GM23338 (cell line): ENCODE results near the gene IRF2BP1. TPM values are rescaled to one million over a fixed set of nuclear protein-coding genes. Genes with fewer than 3 reads are reported as not detected.

Experiments used
- ATAC-seq: fragments of 200-7000 bp; cut with Tn5 transposase; 3 replicates; pipeline ENCODE4 v1.9.1; 2020
- DNase-seq: peaks from one replicate; pipeline ENCODE4 v3.0.0-alpha.2; 2015; ENCODE audit warnings: low spot score
- H2AFZ ChIP-seq: fragments of 200-600 bp; sonication (generic); 2 replicates; pipeline ENCODE4 v1.8.0; 2016; ENCODE audit warnings: antibody characterized with exemption, mild to moderate bottlenecking, moderate library complexity
- H3F3A ChIP-seq: fragments of 200-600 bp; sonication (generic); replicated peaks from 2 replicates; pipeline ENCODE4 v1.8.0; 2017; ENCODE audit warnings: antibody characterized with exemption, mixed run types, low read depth
- H3K27ac ChIP-seq: fragments of 200-600 bp; sonication (generic); 2 replicates; pipeline ENCODE4 v1.6.1; 2016; ENCODE audit warnings: low read depth
- H3K27me3 ChIP-seq: fragments of 200-600 bp; sonication (generic); 2 replicates; pipeline ENCODE4 v1.8.0; 2016; ENCODE audit warnings: mild to moderate bottlenecking, mixed run types, moderate library complexity; ENCODE audit not compliant: insufficient read depth
- H3K36me3 ChIP-seq: fragments of 200-600 bp; sonication (generic); 2 replicates; pipeline ENCODE4 v1.8.0; 2016; ENCODE audit warnings: mild to moderate bottlenecking; ENCODE audit not compliant: insufficient read depth
- H3K4me1 ChIP-seq: fragments of 200-600 bp; sonication (generic); 2 replicates; pipeline ENCODE4 v1.8.0; 2016; ENCODE audit warnings: mild to moderate bottlenecking, moderate library complexity; ENCODE audit not compliant: insufficient read depth
- H3K4me2 ChIP-seq: fragments of 200-600 bp; sonication (generic); 2 replicates; pipeline ENCODE4 v1.7.1; 2017; ENCODE audit warnings: mixed run types
- H3K4me3 ChIP-seq: fragments of 200-600 bp; sonication (generic); 2 replicates; pipeline ENCODE4 v1.6.1; 2016; ENCODE audit warnings: mixed run types
- H3K79me2 ChIP-seq: fragments of 200-600 bp; sonication (generic); replicated peaks from 2 replicates; pipeline ENCODE4 v1.8.0; 2017; ENCODE audit warnings: mild to moderate bottlenecking; ENCODE audit not compliant: insufficient read depth
- H3K9me2 ChIP-seq: fragments of 200-600 bp; sonication (generic); 2 replicates; pipeline ENCODE4 v1.8.0; 2017; ENCODE audit not compliant: insufficient read depth
- H4K20me1 ChIP-seq: fragments of 200-600 bp; sonication (generic); replicated peaks from 2 replicates; pipeline ENCODE4 v1.8.0; 2017; ENCODE audit warnings: mild to moderate bottlenecking; ENCODE audit not compliant: insufficient read depth
- H3K27ac Mint-ChIP-seq: 2 replicates; pipeline ENCODE4 v1.8.0; 2020; ENCODE audit warnings: inconsistent platforms, mild to moderate bottlenecking, moderate library complexity, mixed read lengths
- H3K27me3 Mint-ChIP-seq: 3 replicates; pipeline ENCODE4 v1.8.0; 2022; ENCODE audit warnings: low read depth, mild to moderate bottlenecking, moderate library complexity, mixed read lengths, inconsistent platforms; ENCODE audit not compliant: insufficient read depth, poor library complexity
- H3K36me3 Mint-ChIP-seq: 3 replicates; pipeline ENCODE4 v1.8.0; 2021; ENCODE audit warnings: low read depth, mild to moderate bottlenecking, inconsistent platforms, moderate library complexity, mixed read lengths
- H3K4me1 Mint-ChIP-seq: 3 replicates; pipeline ENCODE4 v1.8.0; 2020; ENCODE audit warnings: mild to moderate bottlenecking, inconsistent platforms, mixed read lengths
- H3K4me3 Mint-ChIP-seq: 3 replicates; pipeline ENCODE4 v1.8.0; 2021; ENCODE audit warnings: moderate library complexity, mild to moderate bottlenecking, inconsistent platforms, mixed read lengths
- H3K9me3 Mint-ChIP-seq: 3 replicates; pipeline ENCODE4 v1.8.0; 2020; ENCODE audit warnings: moderate library complexity, mild to moderate bottlenecking, inconsistent platforms, mixed read lengths
- EZH2 ChIP-seq: fragments of 200-600 bp; sonication (generic); IDR thresholded peaks from one replicate; pipeline ENCODE4 v1.8.0; 2017; ENCODE audit warnings: antibody characterized with exemption, mild to moderate bottlenecking, low read depth; ENCODE audit not compliant: unreplicated experiment
- EZH2phosphoT487 ChIP-seq: fragments of 200-600 bp; sonication (generic); IDR thresholded peaks from one replicate; pipeline ENCODE4 v1.8.1; 2018; ENCODE audit warnings: antibody characterized with exemption; ENCODE audit not compliant: unreplicated experiment
- JUNB ChIP-seq: IDR thresholded peaks from one replicate; pipeline ENCODE4 v1.6.1; 2016; ENCODE audit warnings: antibody characterized with exemption; ENCODE audit not compliant: unreplicated experiment
- NANOG ChIP-seq: IDR thresholded peaks from 2 replicates; pipeline ENCODE4 v1.6.1; 2016; ENCODE audit warnings: antibody characterized with exemption, borderline replicate concordance
- polyA plus RNA-seq: library from polyadenylated mRNA; unstranded; fragments of >200 nt; fragmentation: Nextera tagmentation; extraction: Ambion mirVana; gene quantifications from 2 replicates; pipeline ENCODE4 v1.2.1, GENCODE V29; 2016
- total RNA-seq: library from RNA; depleted of rRNA; stranded (reverse); fragments of >200 nt; shearing (Covaris generic); gene quantifications from 2 replicates; pipeline ENCODE4 v1.2.3, GENCODE V29; 2014
- TF ChIP-seq, protein P1 (sequence below), 2 experiments: fragments of 200-600 bp in 1 of 2; sonication (generic) in 1 of 2; conservative IDR thresholded peaks; 2 replicates each; pipeline versions ENCODE4 v1.5.1 to v1.6.1; 2016 to 2017; ENCODE audit warnings: antibody characterized with exemption in 2 of 2, low read depth in 2 of 2, mild to moderate bottlenecking in 2 of 2, moderate library complexity in 1 of 2
- TF ChIP-seq, protein P2 (sequence below): IDR thresholded peaks from 2 replicates; pipeline ENCODE4 v1.6.1; 2016; ENCODE audit warnings: antibody characterized with exemption
- TF ChIP-seq, protein P3 (sequence below): fragments of 250-450 bp; sonication (Bioruptor Pico); IDR thresholded peaks from 2 replicates; pipeline ENCODE4 v1.5.0; 2020; ENCODE audit warnings: mild to moderate bottlenecking, moderate library complexity

Gene IRF2BP1
- total and polyA plus RNA-seq, 2 experiments from 2014 or later, result 10.4 to 41.6 TPM

GRCh38 chr19:45931055-45931454 lies 45.1 kb upstream of the IRF2BP1 start:
- no peak for DNase-seq
- H3K4me1 Mint-ChIP-seq, result peaks cover 16% of the 10 kb centered on the region
- no peak overlapping the region for H2AFZ ChIP-seq
- H3K79me2 ChIP-seq, result no peaks in the 10 kb centered on the region
- no peak overlapping the region for H3K27ac ChIP-seq
- H4K20me1 ChIP-seq, result no peaks in the 10 kb centered on the region
- no peak for ATAC-seq
- no peaks in the 10 kb centered on the region for H3K36me3 ChIP-seq
- peaks cover 2% of the 10 kb centered on the region; the same call in 1 of the 2 replicates for H3K4me1 ChIP-seq
- peaks cover 26% of the 10 kb centered on the region for H3K27me3 ChIP-seq
- no peak overlapping the region for H3K4me2 ChIP-seq
- no peaks in the 10 kb centered on the region; the same call in 2 of the 3 replicates for H3K9me3 Mint-ChIP-seq
- H3K4me3 Mint-ChIP-seq, result no peak overlapping the region
- H3K36me3 Mint-ChIP-seq, result no peaks in the 10 kb centered on the region
- no peak overlapping the region for H3K27ac Mint-ChIP-seq
- H3K9me2 ChIP-seq, result no peaks in the 10 kb centered on the region
- H3F3A ChIP-seq, result 0 out of 2 replicates have a peak, but pooled peaks cover 7% of the 10 kb centered on the region
- no peak overlapping the region for H3K4me3 ChIP-seq
- H3K27me3 Mint-ChIP-seq, result peaks cover 32% of the 10 kb centered on the region
- TF ChIP-seq, protein P1, sequence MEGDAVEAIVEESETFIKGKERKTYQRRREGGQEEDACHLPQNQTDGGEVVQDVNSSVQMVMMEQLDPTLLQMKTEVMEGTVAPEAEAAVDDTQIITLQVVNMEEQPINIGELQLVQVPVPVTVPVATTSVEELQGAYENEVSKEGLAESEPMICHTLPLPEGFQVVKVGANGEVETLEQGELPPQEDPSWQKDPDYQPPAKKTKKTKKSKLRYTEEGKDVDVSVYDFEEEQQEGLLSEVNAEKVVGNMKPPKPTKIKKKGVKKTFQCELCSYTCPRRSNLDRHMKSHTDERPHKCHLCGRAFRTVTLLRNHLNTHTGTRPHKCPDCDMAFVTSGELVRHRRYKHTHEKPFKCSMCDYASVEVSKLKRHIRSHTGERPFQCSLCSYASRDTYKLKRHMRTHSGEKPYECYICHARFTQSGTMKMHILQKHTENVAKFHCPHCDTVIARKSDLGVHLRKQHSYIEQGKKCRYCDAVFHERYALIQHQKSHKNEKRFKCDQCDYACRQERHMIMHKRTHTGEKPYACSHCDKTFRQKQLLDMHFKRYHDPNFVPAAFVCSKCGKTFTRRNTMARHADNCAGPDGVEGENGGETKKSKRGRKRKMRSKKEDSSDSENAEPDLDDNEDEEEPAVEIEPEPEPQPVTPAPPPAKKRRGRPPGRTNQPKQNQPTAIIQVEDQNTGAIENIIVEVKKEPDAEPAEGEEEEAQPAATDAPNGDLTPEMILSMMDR (conservative IDR thresholded peaks at IDR 0.05; ENCODE audit: low read depth in 2 of 2), result peak; percentile 8 to 59; a peak in 2 of 4 replicates
- no peak for TF ChIP-seq NANOG

DNA sequence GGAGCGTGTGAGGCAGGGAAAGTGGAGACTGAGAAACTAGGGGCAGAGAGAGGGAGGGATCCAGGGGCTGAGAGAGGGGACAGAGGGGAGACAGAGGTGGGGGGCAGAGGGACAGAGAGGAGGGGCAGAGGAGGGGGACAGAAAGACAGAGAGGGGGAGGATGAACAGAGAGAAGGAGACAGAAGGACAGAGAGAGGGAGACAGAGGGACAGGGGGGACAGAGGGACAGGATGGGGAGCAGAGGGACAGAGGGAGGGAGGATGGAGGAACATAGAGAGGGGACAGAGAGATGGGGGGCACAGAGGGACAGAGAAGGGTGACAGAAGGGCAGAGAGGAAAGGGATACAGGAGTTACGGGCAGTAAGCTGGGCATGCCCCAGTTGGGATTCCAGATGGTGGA lies 43.3 kb upstream of the IRF2BP1 start:
- Histone ChIP-seq H3K9me2 (no peaks in the 10 kb centered on the region), H3K79me2 (no peaks in the 10 kb centered on the region), H3K4me2 (no peak overlapping the region), H4K20me1 (no peaks in the 10 kb centered on the region), H3K36me3 (no peaks in the 10 kb centered on the region), H3F3A (no peaks in the 10 kb centered on the region), H2AFZ (no peak overlapping the region), H3K27ac (no peak overlapping the region), H3K27me3 (peaks cover 26% of the 10 kb centered on the region), H3K4me3 (no peak overlapping the region), H3K4me1 (no peaks in the 10 kb centered on the region)
- Mint-ChIP-seq H3K4me3 (no peak overlapping the region), H3K4me1 (peaks cover 6% of the 10 kb centered on the region), H3K36me3 (no peaks in the 10 kb centered on the region), H3K9me3 (no peaks in the 10 kb centered on the region; the same call in 2 of the 3 replicates), H3K27me3 (peaks cover 36% of the 10 kb centered on the region), H3K27ac (no peak overlapping the region)
- ATAC-seq (no peak), DNase-seq (no peak)
- TF ChIP-seq JUNB (no peak), NANOG (no peak), EZH2phosphoT487 (no peak), EZH2 (no peak)
- TF ChIP-seq, protein P2, sequence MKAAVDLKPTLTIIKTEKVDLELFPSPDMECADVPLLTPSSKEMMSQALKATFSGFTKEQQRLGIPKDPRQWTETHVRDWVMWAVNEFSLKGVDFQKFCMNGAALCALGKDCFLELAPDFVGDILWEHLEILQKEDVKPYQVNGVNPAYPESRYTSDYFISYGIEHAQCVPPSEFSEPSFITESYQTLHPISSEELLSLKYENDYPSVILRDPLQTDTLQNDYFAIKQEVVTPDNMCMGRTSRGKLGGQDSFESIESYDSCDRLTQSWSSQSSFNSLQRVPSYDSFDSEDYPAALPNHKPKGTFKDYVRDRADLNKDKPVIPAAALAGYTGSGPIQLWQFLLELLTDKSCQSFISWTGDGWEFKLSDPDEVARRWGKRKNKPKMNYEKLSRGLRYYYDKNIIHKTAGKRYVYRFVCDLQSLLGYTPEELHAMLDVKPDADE, result no peak
- TF ChIP-seq, protein P3, sequence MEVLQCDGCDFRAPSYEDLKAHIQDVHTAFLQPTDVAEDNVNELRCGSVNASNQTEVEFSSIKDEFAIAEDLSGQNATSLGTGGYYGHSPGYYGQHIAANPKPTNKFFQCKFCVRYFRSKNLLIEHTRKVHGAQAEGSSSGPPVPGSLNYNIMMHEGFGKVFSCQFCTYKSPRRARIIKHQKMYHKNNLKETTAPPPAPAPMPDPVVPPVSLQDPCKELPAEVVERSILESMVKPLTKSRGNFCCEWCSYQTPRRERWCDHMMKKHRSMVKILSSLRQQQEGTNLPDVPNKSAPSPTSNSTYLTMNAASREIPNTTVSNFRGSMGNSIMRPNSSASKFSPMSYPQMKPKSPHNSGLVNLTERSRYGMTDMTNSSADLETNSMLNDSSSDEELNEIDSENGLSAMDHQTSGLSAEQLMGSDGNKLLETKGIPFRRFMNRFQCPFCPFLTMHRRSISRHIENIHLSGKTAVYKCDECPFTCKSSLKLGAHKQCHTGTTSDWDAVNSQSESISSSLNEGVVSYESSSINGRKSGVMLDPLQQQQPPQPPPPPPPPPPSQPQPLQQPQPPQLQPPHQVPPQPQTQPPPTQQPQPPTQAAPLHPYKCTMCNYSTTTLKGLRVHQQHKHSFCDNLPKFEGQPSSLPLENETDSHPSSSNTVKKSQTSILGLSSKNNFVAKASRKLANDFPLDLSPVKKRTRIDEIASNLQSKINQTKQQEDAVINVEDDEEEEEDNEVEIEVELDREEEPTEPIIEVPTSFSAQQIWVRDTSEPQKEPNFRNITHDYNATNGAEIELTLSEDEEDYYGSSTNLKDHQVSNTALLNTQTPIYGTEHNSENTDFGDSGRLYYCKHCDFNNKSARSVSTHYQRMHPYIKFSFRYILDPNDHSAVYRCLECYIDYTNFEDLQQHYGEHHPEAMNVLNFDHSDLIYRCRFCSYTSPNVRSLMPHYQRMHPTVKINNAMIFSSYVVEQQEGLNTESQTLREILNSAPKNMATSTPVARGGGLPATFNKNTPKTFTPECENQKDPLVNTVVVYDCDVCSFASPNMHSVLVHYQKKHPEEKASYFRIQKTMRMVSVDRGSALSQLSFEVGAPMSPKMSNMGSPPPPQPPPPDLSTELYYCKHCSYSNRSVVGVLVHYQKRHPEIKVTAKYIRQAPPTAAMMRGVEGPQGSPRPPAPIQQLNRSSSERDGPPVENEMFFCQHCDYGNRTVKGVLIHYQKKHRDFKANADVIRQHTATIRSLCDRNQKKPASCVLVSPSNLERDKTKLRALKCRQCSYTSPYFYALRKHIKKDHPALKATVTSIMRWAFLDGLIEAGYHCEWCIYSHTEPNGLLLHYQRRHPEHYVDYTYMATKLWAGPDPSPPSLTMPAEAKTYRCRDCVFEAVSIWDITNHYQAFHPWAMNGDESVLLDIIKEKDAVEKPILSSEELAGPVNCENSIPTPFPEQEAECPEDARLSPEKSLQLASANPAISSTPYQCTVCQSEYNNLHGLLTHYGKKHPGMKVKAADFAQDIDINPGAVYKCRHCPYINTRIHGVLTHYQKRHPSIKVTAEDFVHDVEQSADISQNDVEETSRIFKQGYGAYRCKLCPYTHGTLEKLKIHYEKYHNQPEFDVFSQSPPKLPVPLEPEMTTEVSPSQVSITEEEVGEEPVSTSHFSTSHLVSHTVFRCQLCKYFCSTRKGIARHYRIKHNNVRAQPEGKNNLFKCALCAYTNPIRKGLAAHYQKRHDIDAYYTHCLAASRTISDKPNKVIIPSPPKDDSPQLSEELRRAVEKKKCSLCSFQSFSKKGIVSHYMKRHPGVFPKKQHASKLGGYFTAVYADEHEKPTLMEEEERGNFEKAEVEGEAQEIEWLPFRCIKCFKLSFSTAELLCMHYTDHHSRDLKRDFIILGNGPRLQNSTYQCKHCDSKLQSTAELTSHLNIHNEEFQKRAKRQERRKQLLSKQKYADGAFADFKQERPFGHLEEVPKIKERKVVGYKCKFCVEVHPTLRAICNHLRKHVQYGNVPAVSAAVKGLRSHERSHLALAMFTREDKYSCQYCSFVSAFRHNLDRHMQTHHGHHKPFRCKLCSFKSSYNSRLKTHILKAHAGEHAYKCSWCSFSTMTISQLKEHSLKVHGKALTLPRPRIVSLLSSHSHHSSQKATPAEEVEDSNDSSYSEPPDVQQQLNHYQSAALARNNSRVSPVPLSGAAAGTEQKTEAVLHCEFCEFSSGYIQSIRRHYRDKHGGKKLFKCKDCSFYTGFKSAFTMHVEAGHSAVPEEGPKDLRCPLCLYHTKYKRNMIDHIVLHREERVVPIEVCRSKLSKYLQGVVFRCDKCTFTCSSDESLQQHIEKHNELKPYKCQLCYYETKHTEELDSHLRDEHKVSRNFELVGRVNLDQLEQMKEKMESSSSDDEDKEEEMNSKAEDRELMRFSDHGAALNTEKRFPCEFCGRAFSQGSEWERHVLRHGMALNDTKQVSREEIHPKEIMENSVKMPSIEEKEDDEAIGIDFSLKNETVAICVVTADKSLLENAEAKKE (CRISPR knock-in tag), result no peak
